CD1c-positive myeloid dendritic cell (primary cell): ENCODE results near the gene SPATS2.
A peak's percentile ranks its signal among the peaks of the same experiment; 100 is the strongest.

ENCODE experiments used
- DNase-seq: peaks from one replicate; pipeline ENCODE4 v3.0.0-alpha.2; 2016; ENCODE audit errors: extremely low spot score

SPATS2 gene

DNA sequence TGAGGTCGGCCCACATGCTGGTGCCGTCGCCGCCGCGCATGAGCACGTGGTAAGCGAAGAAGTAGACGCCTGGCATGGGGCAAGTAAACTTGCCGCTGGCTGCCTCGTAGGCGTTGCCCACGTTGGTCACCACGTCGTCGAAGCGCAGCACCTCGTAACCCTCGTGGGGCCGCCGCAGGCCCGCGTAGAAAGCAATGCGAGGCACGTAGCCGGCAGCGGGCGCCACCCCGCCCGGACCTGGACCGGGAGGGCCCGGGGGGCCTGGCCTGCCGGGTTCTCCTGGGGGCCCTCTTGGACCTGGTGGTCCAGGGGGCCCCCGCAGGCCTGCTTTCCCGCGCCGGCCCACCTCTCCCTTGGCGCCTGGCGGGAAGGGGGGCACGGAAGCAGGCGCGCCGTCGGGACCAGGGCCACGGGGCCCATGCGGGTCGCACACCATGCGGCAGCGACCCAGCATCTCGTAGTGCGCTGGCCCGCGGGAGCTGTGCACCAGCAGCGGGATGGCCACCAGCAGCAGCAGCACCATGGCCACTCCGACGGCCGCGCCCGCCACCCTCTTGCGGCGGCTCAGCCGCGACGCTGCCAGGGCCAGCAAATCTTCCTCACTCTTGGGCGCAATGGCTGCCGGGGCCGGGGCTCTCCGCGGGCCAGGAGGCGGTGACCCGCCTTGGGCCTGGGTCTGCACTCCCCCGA, 31.2 kb upstream of the SPATS2 start:
- DNase-seq: no peak

DNA sequence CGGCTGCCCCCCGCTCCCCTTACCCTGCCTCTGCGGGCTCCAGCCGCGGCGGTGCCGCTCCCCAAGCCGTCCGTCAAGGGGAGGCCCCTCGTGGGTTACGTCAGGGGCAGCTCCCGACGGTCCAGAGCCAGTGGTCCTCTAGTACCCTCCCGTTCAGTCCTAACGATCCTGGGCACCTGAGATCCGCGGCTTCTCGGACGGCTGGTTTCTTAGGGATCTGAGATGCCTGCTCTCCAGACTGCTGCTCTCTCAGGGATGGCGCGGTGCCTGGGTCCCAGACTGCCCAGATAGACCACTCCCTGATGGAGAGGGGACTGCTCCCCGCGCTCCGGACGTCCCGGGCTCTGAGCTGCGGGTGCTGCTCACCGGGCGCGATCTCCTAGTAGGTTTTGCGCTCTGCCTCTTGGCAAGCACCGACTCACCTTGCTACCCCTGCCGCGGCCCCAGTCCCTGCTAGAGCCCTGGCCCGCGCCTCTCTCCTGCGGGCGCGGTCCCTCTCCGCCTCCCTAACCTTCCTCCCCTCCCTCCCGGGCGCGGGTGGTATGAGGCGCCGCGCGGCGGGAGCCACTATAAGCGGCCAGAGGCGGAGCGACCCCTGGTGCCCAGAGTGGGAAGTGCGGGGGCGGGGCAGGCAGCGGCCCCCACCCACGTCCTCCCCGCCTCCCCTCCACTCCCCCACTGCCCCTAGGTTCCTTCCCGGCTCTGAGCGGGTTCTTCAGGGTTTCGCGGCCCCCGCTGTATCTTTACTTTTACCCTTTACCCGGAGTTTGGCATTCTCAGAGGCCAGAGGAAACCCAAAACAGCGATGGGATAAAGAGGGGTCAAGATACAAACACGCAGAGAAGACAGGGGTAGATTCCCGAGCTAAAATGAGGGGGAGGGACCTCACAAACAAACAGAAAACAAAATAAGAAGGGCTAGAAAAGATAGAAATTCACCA, 30.3 kb upstream of the SPATS2 start, which contains the start of gene C1QL4:
TSS of gene C1QL4 (minus strand) at position 544 of the 940 bp plus-strand sequence. CDS start 711 bp downstream, outside the sequence.
- DNase-seq: peak; percentile 80

GRCh38 chr12:49338830-49339463, 28.3 kb upstream of the SPATS2 start:
- no peak for DNase-seq

GRCh38 chr12:49339464-49339861, 27.8 kb upstream of the SPATS2 start:
- DNase-seq: no peak

DNA sequence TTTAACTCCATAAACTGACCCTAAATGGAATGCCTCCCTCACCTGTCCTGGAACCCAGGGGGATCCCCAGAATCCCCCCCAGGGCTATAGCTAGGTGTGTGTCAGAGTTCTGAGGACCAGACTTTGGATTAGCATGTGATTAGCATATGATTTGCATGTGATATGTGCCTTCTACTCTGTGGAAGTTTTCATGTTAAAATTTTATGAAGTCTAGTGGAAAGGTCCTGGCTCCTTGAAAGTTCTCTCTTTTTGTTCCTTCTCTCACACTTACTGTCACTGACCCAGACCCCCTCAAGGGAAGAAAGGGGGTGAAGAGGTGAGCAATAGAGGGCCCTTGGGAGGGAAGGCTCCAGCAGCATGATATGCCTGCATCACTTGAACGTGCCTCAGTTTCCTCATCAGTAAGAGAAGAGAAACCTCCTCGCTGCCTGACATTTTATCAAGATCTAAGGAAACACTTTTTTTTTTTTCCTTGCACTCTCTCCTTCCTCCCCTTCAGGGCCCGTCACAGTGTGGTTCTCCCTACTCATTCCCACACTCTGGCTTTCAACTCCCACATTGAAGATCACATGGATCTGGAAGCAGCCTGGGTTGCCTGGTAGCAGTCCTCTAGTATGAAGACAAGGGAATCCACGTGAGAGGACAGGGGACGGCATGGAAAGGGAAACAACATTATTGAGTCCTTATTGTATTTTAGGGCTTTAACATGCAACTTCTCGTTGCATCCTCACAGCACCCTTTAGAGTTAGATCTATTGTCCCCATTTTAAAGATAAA, 27.0 kb upstream of the SPATS2 start:
- DNase-seq: no peak

DNA sequence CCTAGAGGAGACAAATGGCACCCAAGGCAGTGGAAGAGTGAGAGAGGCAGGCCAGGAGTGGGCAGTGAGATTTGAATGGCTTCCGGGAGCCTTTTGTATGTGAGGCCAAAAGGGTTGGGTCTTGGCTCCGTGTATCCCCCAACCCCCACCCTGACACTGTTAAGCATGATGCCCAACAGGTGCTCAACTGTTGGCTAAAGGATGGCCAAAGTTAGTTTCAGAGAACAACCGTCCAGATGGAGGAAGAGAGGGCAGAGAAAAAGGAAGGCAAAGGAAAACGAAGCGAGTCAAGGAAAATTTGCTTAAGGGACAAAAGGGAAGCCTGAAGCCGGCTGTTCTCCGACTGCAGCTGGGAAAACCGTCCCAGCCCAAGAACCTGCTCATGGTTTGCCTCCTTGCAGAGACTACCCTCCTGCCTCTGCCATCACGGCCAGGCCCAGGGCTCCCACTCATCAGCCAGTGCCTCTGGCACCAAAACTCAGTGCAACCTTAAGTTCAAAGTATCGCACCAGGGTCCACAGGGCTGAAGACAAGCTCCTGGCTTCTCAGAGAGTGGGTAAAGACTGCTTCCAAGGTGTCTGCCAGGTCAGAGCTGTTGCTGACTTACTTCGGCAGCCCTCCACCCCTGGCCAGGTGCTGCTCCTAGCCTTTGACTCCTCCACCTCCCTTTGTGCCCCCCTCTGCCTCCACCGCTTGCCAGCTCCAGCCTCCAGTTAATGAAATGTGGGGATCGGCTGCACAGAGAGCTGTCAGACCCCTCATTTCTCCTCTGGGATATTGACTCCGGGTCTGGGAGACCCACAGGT, 26.1 kb upstream of the SPATS2 start:
- DNase-seq: no peak

DNA sequence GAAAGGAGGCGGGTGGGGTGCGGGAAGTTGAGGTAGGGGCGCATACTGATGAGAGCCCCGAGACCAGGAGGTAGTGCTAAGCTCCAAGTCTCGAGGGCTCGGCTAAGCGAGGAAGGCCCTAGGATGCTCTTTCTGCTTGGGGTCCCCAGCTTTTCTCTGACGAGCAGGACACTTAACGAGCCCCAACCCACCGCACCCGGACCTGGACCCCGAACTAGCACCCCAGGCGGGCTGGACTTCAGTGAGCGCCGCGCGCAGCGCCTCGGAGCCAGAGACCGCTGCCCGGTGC, 25.5 kb upstream of the SPATS2 start:
- no peak for DNase-seq

GRCh38 chr12:49342066-49342913, 25.0 kb upstream of the SPATS2 start:
- DNase-seq: peak; percentile 79

DNA sequence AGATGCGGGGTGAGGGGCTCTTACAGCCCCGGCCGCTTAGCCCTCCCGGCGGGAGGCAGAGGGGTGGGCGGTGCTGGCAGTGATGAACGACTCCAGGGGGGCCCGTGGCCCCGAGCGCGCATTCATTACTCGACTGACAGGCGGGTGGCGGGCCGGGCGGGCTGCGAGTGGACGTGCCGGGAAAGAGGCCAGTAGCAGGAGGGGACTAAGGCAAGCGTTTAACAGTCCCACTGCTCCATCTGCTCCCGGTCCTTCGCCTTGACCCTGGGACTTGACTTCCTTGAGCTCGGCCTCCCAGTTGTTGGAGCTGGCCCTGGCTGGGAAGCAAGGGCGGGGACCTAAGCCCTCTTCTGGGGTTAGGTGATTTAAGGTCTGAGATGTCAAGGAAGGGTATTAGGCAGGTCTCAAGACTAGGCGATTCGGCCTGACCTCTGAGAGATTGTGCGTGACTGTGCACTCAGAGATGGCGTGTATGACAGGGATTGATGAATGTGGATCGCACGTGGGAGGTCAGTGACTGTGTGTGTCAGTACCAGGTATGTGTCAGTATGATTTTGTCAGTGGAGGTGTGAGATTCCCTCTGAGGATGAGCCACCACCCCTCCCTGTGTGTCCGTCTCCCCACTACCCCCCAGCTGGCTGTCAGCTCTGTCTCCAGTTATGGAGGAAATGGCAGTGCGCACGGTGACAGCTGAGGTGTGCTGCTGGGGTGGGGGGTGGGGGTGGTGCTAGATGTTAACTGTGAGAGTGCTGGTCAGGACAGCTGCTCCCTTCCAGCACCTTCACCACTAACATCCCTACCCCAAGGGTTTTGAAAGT, 24.1 kb upstream of the SPATS2 start:
- no peak for DNase-seq

GRCh38 chr12:49344486-49345050, 22.7 kb upstream of the SPATS2 start:
- DNase-seq: no peak

- DNase-seq: no peak
Measured at GRCh38 chr12:49345051-49345824, 22.0 kb upstream of the SPATS2 start.

DNA sequence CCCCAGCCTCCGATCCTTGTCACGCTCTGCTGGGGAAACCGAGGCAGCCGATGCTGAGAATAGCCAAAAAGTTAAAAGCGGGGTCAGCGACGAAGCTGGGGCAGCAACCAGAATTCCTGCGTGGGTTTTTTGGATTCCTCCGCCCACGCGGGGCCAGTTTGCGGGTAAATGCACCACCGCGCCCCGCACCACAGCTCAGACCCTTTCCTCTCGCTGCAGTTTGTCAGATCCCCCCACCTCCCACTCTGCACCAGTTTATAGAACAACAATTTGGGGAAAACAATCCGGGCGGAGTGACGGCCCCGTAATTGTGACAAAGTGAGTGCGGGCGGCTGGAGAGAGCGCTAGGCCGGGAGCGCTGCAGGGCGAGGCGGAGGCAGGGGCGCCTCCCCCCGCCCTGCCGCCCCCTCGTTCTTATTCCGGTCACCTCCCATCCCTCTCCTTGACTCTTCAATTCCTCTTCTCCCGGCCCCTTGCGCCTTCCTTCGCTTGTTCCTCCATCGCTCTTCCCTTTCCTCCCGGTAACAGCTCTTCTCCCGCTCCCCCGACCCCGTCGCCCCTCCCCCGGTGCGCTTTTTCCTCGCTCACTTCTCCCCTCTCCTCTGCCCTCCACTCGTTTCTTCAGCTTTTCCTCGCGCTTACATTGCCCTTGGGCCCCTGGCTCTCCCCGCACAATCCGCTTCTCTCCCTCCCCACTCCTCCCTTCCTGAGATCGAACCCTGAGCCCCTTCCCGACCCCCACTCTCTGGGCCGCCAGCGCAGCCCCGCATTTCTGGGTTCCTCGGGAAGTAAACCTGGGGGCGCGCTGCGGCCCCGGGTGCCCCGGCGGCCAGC, 21.2 kb upstream of the SPATS2 start:
- DNase-seq: no peak

DNA sequence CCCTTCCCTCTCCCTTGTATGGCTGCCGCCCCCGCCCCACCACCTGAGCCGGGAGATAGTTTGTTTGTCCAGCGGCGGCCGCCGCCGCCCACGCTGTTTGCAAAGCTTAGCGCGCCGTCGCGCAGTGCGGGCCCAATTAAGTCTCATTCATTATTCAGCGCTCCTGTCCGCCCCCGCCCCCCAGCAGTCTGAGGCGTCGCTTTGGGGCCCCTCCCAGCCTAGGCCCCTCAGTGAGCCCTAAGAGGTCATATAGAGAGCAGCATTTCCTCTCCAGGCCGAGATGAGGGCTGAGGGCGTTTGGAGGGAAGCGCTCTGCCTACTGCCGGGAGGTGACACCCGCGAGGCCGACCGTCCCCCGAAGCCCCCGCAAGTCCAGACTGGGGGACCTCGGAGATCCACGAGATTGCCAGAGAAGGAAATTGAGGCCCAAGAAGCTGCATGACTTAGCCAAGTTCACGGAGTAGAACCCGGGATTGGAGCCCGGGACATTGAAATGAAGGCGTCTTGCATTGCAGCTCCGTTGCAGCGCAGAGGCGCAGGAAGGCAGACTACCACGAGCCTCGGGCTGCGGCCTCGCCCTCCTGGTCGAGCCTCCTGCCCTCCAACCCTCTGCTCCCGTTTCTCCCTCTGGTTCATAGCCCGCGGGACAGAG, 20.5 kb upstream of the SPATS2 start, which contains the start of gene DNAJC22:
TSS of gene DNAJC22 (plus strand) at position 230 of the 652 bp plus-strand sequence. CDS start 1,985 bp downstream, outside the sequence.
- peak; percentile 23 for DNase-seq

DNA sequence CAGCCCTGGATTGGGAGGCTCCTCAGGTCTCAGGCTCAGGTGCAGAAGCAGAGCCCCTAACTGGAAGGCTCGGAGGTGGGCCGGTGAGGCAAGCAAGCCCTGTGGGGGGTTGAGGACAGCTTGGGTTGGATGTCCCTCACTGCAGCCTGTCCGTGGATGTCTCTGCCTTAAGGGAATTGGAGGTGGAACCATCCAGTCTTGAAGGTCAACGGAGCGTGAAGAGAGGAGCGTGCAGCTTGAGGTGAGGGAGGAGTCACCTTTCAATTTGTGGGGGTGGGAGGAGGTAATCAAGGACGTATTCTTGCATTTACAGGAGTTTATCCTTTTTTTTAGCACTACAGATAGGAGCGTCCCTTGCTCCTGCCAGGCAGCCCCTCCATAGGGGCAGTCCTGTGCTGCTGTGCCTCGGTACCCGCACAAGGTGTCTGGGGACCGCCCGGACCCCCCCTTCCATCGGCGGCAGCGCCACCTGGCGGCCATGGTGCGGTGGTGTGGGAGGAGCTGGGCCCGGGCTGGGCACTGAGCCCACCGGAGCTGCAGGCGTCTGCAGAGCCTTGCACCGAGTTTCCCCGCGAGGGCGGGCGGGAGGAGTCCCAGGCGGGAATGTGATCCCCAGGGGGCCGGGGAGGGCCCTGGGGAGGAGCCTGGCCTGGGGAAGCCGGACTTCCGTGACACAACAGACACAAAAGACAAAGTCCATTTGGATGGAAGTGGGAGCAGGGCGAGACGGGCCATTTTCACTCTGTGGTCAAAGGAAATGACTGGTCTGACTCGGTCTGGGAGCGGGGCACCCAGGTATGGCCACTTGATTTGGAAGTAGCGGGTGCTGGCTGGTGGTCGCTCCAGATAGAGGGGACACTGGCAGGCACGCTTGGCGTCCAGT, 19.7 kb upstream of the SPATS2 start:
- peak; percentile 77 for DNase-seq

GRCh38 chr12:49348781-49349180, 18.5 kb upstream of the SPATS2 start:
- DNase-seq: no peak
